PC-9 (cell line): ENCODE measurements around the gene GRIA1. TPM values are rescaled to one million over a fixed set of nuclear protein-coding genes. Genes with fewer than 3 reads are reported as not detected.

Experiments used
- BruUV-seq: library from RNA; stranded (reverse); fragments of 400-500 nt; replicated peaks from 2 replicates; lab custom pipeline; 2021; lab: Mats Ljungman, UMichigan
- CTCF ChIA-PET: fragments of 300-600 bp; sonication (Branson Sonifier 250); formaldehyde crosslinking; loops from one replicate; lab custom pipeline; 2022; ENCODE audit warnings: antibody characterized with exemption; lab: Charles Lee
- POLR2A ChIA-PET: fragments of 300-600 bp; sonication (Branson Sonifier 250); formaldehyde crosslinking; loops from one replicate; lab custom pipeline; 2022; ENCODE audit warnings: antibody characterized with exemption; ENCODE audit not compliant: unreplicated experiment; lab: Charles Lee
- DNase-seq, 2 experiments: peaks; one replicate each; pipeline versions ENCODE4 v3.0.0 to v3.0.0-alpha.2; 2015 to 2022; ENCODE audit warnings: mixed read lengths in 1 of 2
- H2AFZ ChIP-seq: fragments of 200-600 bp; sonication (generic); 2 replicates; pipeline ENCODE4 v1.8.1; 2017; ENCODE audit warnings: antibody characterized with exemption
- H3F3A ChIP-seq: fragments of 200-600 bp; sonication (generic); 2 replicates; pipeline ENCODE4 v1.8.1; 2017; ENCODE audit warnings: antibody characterized with exemption, mild to moderate bottlenecking, low read depth; ENCODE audit not compliant: insufficient read depth
- H3K27ac ChIP-seq: fragments of 200-600 bp; sonication (generic); 2 replicates; pipeline ENCODE4 v1.6.1; 2016; ENCODE audit warnings: mixed run types
- H3K27me3 ChIP-seq: fragments of 200-600 bp; sonication (generic); 2 replicates; pipeline ENCODE4 v1.6.1; 2016; ENCODE audit warnings: low read depth, mixed run types; ENCODE audit not compliant: insufficient read depth
- H3K36me3 ChIP-seq: fragments of 200-600 bp; sonication (generic); 2 replicates; pipeline ENCODE4 v1.6.1; 2016; ENCODE audit warnings: low read depth, mixed run types
- H3K4me1 ChIP-seq: fragments of 200-600 bp; sonication (generic); replicated peaks from 2 replicates; pipeline ENCODE4 v1.6.1; 2016; ENCODE audit warnings: mixed run types; ENCODE audit not compliant: insufficient read depth
- H3K4me2 ChIP-seq: fragments of 200-600 bp; sonication (generic); 2 replicates; pipeline ENCODE4 v1.6.1; 2017; ENCODE audit warnings: mixed run types
- H3K4me3 ChIP-seq: fragments of 200-600 bp; sonication (generic); 2 replicates; pipeline ENCODE4 v1.6.1; 2016; ENCODE audit warnings: mixed run types
- H3K79me2 ChIP-seq: fragments of 200-600 bp; sonication (generic); 2 replicates; pipeline ENCODE4 v1.6.1; 2017; ENCODE audit warnings: low read depth, mixed run types
- H3K9me2 ChIP-seq: fragments of 200-600 bp; sonication (generic); 2 replicates; pipeline ENCODE4 v1.8.1; 2017; ENCODE audit warnings: mild to moderate bottlenecking; ENCODE audit not compliant: insufficient read depth
- H3K9me3 ChIP-seq: fragments of 200-600 bp; sonication (generic); 2 replicates; pipeline ENCODE4 v1.8.1; 2016; ENCODE audit warnings: low read depth; ENCODE audit not compliant: insufficient read depth
- H4K20me1 ChIP-seq: fragments of 200-600 bp; sonication (generic); 2 replicates; pipeline ENCODE4 v1.8.1; 2017; ENCODE audit not compliant: insufficient read depth
- EZH2 ChIP-seq: fragments of 200-600 bp; sonication (generic); IDR thresholded peaks from 2 replicates; pipeline ENCODE4 v1.8.0; 2017; ENCODE audit warnings: antibody characterized with exemption, low read depth
- intact Hi-C: fragments of 100-400 bp; cut with micrococcal nuclease; formaldehyde crosslinking; loops from one replicate; pipeline ENCODE4 v1.10.0; 2022; ENCODE audit not compliant: unreplicated experiment
- total RNA-seq: library from RNA; stranded (reverse); gene quantifications from 2 replicates; pipeline ENCODE4 v1.2.3, GENCODE V29; 2021
- TF ChIP-seq, protein P1 (sequence below): fragments of 200-600 bp; sonication (generic); conservative IDR thresholded peaks from 2 replicates; pipeline ENCODE4 v1.6.1; 2017; ENCODE audit warnings: mixed run types, antibody characterized with exemption, mild to moderate bottlenecking, moderate library complexity

The GRIA1 gene
- total RNA-seq, 1 experiment from 2014 or later: not detected

DNA sequence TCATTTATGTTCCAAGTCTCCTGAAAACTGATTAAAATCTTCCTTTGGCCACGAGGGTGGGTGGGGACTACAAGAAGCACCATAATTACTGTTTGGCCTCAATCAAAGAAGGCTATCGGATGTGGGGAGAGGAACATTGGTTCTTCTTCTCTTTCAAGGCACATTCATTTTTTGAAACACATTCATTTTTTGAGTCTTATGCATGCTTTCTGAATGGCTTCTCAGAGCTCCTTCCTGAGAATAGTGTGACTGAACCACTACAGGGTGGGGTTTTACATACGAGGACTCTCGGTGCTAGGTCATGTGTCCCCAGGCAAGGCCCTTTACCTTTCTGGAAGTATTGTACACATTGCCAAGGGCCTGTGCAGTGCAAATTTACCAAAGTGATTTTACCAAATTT lies 7.0 kb upstream of the GRIA1 start:
- H3K4me2 ChIP-seq: no peak overlapping the region
- no peak overlapping the region for H3K4me3 ChIP-seq
- BruUV-seq: no TSS peak
- H3K36me3 ChIP-seq: no peaks in the 10 kb centered on the region
- no peak for DNase-seq
- H3K9me3 ChIP-seq: no peaks in the 10 kb centered on the region
- no peaks in the 10 kb centered on the region for H3K79me2 ChIP-seq
- H3K4me1 ChIP-seq: no peaks in the 10 kb centered on the region
- H3K27me3 ChIP-seq: 0 out of 2 replicates have a peak, but pooled peaks cover 4% of the 10 kb centered on the region
- H3K9me2 ChIP-seq: no peaks in the 10 kb centered on the region
- H4K20me1 ChIP-seq: no peaks in the 10 kb centered on the region
- ChIA-PET POLR2A (no interaction called here), CTCF (no interaction called here)
- TF ChIP-seq, protein P1, sequence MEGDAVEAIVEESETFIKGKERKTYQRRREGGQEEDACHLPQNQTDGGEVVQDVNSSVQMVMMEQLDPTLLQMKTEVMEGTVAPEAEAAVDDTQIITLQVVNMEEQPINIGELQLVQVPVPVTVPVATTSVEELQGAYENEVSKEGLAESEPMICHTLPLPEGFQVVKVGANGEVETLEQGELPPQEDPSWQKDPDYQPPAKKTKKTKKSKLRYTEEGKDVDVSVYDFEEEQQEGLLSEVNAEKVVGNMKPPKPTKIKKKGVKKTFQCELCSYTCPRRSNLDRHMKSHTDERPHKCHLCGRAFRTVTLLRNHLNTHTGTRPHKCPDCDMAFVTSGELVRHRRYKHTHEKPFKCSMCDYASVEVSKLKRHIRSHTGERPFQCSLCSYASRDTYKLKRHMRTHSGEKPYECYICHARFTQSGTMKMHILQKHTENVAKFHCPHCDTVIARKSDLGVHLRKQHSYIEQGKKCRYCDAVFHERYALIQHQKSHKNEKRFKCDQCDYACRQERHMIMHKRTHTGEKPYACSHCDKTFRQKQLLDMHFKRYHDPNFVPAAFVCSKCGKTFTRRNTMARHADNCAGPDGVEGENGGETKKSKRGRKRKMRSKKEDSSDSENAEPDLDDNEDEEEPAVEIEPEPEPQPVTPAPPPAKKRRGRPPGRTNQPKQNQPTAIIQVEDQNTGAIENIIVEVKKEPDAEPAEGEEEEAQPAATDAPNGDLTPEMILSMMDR: no peak
- no peak for TF ChIP-seq EZH2
- intact Hi-C loops: no loop called here
- H3F3A ChIP-seq: no peaks in the 10 kb centered on the region
- no peak overlapping the region for H2AFZ ChIP-seq
- no peak overlapping the region for H3K27ac ChIP-seq

DNA sequence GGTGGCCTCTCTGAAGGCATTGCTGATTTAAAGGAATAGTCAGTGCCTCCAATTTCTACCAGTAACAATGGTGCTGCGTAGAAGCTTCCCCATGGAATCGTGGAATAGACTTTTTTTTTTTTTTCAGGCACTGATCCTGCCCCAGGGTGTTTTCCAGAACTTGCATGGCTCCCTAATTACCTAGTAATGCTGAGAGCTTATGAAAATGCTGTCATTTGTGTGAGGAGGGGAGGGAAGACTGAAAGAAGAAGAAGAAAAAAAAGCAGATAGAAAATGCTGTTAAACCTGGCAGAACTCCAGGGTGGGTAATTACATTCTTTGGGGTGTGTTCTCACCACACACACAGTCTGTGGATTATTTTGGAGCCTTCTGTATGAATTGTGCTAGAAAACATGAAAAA lies 4.8 kb upstream of the GRIA1 start:
- Histone ChIP-seq H3K27ac (no peak overlapping the region), H3K4me1 (no peaks in the 10 kb centered on the region), H3K9me3 (no peaks in the 10 kb centered on the region), H3K4me3 (no peak overlapping the region), H3K27me3 (peaks cover 18% of the 10 kb centered on the region; the same call in 1 of the 2 replicates), H3K4me2 (no peak overlapping the region), H3K9me2 (no peaks in the 10 kb centered on the region), H2AFZ (no peak overlapping the region), H3F3A (no peaks in the 10 kb centered on the region), H3K79me2 (no peaks in the 10 kb centered on the region), H4K20me1 (no peaks in the 10 kb centered on the region), H3K36me3 (no peaks in the 10 kb centered on the region)
- no TSS peak for BruUV-seq
- CTCF ChIA-PET: no interaction called here
- no peak for TF ChIP-seq EZH2
- TF ChIP-seq, protein P1: no peak
- POLR2A ChIA-PET: no interaction called here
- DNase-seq: no peak
- intact Hi-C loops: no loop called here

DNA sequence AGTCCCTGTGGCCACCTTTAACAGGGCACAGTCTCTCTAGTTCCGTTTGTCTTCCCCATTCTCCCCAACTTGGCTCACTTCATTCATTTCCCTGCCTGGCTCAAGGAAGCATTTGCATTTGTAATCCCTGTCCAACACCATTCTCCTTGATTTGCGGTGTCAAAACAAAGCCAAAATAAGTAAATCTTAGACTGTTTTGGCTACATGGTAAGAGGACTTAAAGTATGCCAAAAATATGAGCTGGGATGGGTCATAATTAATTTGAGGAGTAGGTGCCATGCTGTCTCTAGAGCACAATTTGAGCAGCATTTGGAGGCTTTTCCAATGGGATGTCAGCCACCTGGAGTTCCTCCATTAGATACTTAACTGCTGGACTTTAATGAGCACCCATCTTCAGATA lies 3.7 kb upstream of the GRIA1 start:
- no peaks in the 10 kb centered on the region for H3K36me3 ChIP-seq
- CTCF ChIA-PET: no interaction called here

More for the DNA sequence above, 3.7 kb upstream of the GRIA1 start:
- no peaks in the 10 kb centered on the region for H3F3A ChIP-seq
- no peak overlapping the region for H3K27ac ChIP-seq
- H2AFZ ChIP-seq: no peak overlapping the region
- H3K27me3 ChIP-seq: peaks cover 29% of the 10 kb centered on the region
- intact Hi-C loops: no loop called here
- H3K4me1 ChIP-seq: no peaks in the 10 kb centered on the region
- no peak overlapping the region for H3K4me3 ChIP-seq
- no peaks in the 10 kb centered on the region for H3K9me2 ChIP-seq
- DNase-seq: no peak
- H4K20me1 ChIP-seq: no peaks in the 10 kb centered on the region
- no peaks in the 10 kb centered on the region for H3K9me3 ChIP-seq
- H3K4me2 ChIP-seq: no peak overlapping the region
- TF ChIP-seq, protein P1: no peak
- TF ChIP-seq EZH2: no peak
- POLR2A ChIA-PET: no interaction called here
- BruUV-seq: no TSS peak
- no peaks in the 10 kb centered on the region for H3K79me2 ChIP-seq
